ENCODE results near the gene XPC. TPM values are rescaled to one million over a fixed set of nuclear protein-coding genes. Genes with fewer than 3 reads are reported as not detected.
A peak's percentile ranks its signal among the peaks of the same experiment; 100 is the strongest.

The XPC gene
- polyA plus RNA-seq, 4 donors = 38.3 to 52.9 (median 49.3) TPM

DNA sequence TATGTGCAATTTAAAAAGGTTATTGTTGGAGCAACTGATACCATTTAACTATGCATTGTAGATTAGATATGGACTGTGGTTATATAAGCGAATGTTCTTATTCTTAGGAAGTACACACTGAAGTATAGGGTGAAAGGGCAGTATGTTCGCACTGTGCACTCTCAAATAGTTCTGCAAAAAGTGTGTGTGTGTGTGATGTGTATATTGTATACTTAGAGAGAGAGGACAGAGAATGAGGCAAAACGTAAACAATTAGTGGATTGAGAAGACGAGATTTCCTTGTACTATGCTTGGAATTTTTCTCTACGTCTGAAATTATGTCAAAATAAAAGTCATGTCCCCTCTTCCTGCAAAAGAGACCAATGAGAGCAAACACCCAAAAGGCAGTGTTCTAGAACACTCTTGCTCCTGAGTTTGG is 30.6 kb upstream of the XPC start:
- DNase-seq (ENCODE audit: low read depth in 4 of 4, low spot score in 3 of 4) = no peak

DNA sequence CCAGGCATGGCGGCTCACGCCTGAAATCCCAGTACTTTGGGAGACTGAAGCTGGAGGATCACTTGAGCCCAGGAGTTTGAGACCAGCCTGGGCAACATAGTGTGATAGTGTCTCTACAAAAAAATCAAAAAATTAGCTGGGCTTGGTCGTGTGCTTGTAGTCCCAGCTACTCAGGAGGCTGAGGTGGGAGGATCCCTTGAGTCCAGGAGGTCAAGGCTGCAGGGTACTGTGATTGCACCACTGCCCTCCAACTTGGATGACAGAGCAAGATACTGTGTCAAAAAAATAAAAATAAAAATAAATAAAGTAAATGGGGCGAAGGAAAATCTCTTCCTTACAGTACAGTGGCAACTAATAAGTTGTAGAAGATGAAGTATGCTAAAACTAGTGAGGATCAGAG is 29.8 kb upstream of the XPC start:
- no peak for DNase-seq (ENCODE audit: low read depth in 4 of 4, low spot score in 3 of 4)

DNA sequence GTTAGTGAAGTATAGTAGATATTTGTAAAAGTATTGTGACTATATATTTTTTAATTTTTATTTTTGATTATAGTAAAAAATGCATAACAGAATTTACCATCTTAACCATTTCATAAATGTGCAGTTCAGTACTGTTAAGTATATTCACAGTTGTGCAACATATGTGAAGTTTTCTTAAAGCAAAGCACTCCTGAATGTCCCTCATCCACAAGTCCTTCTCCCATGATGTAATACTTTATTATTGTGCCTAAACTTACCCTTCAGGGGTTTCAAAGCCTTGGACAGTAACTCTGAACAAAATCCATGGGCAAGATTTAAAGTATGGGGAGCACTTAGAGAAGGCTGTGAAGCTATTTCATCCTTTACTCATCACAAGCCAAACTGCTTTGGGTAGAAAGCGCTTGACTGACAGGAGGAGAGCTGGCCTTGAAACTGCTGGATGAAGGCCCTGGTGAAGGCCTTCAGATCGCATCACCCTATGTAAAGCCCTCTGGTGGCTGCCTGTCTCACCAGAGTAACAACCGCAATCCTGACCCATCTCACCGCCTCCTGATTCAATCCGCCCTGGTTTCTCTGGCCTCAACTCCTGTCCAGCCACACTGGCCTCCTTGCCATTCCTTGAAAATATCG is 28.3 kb upstream of the XPC start:
- no peak for DNase-seq (ENCODE audit: low read depth in 4 of 4, low spot score in 3 of 4)

DNA sequence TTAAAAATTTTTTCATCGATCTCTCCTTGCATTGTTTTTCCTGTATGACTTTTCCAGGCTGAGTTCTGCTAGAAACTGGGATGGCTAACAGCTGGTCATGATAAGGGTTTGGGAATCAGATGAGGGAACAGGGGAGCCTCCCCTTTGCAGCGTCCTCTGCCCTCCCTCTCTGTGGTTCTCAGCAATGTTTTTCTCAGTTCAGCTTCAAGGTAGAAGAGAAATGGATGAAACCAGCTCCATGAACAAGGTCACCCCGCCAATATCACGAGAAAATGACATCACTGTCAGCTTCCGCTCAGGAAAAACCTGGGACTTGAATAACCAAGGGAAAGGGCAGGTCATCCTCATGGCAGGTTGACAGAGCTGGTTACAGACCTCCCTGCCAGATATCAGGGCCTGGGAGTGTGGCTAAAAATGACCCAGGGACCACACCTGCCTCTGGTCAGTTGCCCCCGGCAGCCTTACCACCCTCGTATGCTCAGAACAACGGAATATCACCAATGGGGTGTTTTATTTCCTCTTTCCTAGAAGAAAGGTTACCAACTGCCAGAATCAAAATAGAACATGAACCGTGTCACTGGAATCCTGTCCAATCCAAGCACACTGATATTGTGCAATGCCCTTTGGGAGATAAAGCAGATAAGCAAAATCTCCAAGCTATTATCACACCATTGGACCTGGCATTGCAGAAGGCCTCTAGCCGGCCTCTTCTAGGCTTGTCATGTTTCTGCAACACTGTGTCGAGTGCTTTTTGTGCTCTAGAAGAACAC is 26.3 kb upstream of the XPC start:
- DNase-seq (ENCODE audit: low read depth in 4 of 4, low spot score in 3 of 4) = no peak

DNA sequence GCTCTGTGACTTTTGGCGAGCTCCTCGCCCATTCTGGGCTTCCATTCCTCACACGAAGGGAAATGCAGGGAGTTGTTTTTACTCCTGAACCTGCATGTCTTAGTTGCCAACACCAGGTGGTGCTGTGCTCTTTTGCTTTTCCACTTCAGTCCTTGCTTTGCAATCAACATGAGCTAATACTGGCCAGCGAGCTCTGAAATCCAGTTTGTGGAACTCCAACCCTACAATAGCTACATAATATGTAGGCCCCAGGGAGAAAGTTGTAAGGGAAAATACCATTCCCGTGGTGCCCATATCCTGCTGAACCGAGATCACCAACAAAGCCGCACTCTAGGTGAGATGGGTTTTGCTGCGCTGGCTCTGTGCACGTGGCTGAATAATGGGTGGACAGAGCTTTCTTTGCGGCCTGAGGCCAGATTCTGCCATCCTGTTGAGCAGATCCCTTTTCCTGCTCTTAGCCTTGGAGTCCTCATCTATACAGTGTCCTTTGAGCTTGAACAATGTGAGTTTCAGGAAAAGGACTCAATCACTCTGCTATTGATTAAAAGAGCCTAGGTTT is 25.2 kb upstream of the XPC start:
- DNase-seq (ENCODE audit: low read depth in 4 of 4, low spot score in 3 of 4) = peak in 3 of 4 donors; percentile 63 to 74 (median 69)

DNA sequence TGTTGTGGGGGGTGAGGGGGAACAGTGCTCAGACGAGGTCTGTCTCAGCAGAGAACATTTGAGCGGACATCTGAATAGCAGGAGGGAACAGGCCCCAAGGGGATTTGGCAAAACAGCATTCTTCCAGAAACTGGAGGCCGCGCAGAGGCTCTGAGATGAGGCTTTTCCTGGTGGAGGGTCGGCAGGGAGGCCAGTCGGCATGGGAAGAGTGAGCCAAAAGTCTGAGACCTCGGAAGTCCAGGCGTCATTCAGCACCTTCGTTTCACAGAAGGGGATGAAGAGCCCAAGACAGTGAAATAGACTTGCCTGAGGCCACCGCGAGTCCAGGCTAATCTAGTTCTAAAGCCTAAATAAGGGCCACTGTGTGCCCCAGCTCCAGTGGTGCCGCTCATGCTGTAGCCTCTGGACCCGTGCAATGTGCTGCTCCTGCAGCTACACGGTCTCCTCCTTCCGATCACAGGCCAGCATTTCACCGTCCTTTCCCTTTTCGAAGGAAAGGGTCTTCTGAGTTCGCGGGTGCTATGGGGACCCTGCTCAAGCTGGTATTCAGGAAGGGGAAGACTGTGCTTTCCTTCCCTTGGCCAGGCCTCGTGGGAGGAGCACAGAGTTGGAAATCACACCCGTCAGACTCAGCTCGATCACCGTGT is 24.6 kb upstream of the XPC start:
- no peak for DNase-seq (ENCODE audit: low read depth in 4 of 4, low spot score in 3 of 4)

DNA sequence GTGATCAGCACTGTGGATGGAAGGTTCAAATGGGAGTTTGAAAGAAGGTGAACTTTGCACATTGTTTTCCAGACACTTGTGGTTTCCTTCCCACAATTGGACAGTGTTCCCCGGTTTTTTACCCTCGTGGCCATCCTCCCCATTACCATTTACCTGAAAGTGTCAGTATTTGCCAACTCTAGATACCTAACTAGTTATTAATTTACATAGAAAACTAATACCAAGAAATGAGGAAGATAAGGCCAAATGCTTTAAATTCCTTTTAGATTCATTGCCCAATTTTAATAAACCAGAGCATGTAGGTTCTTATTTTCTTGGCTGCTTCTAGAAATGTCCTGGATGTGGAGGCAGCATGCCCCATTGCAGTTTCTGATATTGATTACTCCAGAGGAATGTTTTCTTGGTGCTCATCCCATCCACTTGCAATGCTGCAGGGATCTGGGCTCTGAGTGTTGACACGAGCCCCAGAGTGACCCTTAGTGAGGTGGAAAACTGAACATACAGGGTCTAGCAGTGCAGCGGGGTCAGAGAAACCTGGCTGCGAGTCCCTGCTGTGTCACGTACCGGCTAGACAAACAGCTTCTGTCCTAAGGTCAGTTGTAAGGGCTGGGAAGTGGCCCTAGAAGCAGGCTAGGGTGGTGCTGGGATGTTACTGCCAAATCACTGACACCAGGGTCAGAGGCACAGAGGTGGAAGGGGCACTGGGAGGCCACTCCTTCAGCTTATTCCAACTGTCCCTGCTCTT is 23.7 kb upstream of the XPC start:
- no peak for DNase-seq (ENCODE audit: low read depth in 4 of 4, low spot score in 3 of 4)

- DNase-seq (ENCODE audit: low read depth in 4 of 4, low spot score in 3 of 4) = no peak
Observed at GRCh38 chr3:14200841-14201240, 22.4 kb upstream of the XPC start.

DNA sequence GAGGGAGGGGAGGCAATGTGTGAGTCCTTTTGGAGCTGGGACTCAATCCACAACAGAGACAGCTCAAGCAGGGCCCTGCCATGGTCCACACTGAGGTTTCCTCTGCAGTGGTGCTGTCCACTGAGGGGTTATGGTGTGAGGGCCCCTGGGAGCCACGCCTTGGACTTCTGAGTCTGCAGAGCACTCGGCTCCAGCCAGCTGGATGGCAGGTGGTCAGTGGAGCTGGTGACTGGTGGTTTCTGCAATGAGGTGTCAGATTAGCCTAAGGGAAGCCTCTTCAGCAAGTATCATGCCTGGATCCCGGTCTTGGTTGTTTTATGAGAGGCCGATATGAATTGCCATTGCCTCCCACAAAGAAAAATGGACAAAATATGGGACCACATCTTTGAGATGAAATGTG is 21.9 kb upstream of the XPC start:
- DNase-seq (ENCODE audit: low read depth in 4 of 4, low spot score in 3 of 4) = no peak

GRCh38 chr3:14199641-14200040 is 21.2 kb upstream of the XPC start:
- no peak for DNase-seq (ENCODE audit: low read depth in 4 of 4, low spot score in 3 of 4)

- no peak for DNase-seq (ENCODE audit: low read depth in 4 of 4, low spot score in 3 of 4)
Observed at GRCh38 chr3:14194865-14195264, 16.5 kb upstream of the XPC start.

DNA sequence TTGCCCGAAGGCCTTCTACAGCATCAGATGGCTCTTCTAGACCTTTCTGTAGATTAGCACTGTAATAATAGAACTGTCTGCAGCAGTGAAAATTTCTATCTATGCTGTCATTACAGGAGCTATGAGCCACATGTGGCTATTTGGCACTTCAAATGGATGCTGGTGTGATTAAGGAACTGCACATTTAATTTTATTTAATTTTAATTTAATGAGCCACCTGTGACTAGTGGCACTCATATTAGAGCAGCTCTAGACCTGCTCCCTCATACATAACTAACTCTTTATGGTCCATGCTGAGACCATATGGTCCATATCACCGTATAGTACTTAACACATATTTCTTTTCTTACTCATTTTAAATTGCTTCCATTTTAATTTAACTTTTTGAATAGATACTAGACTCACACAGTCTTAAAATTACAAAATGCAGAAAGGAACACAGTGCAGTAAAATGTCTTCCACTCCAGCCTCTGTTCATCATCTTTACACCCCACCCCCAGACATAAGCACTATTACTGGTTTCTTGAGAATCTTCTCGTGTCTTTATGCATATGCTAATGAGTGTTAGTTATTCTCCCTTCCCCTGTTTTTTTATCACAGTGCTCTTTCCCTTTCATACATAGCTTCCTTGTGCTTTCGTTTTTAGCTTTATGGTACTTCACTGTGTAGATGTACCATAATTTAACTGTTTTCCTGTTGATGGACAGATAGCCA is 9.8 kb upstream of the XPC start:
- no peak for DNase-seq (ENCODE audit: low read depth in 4 of 4, low spot score in 3 of 4)

GRCh38 chr3:14186854-14187458 is 8.6 kb upstream of the XPC start:
- DNase-seq (ENCODE audit: low read depth in 4 of 4, low spot score in 3 of 4) = no peak

DNA sequence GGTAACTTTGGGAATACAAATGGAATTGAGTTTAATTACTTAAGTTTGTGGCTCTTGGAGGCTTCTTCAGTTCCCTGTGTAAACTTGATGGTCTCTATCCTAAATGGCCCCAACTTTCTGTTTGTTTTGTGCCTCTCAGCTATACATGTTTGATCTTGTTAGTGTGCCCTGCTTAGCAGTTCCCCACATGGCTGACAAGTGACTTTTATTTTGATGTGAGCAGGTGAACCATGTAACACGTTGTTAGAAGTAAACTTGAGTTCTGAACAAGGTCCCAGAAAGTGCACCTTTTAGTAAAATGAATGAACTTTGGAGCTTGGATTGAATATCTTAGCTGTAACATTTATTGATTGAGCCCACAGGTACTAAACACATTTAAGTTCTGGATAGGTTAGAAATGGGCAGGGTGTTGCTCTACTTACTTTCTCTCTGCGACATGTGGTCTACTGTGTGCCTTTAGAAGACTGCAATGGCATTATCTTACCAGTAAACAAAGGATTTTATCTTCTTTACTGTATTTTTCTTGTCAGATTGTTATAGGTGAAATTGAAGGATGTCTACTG is 4.7 kb upstream of the XPC start:
- DNase-seq (ENCODE audit: low read depth in 4 of 4, low spot score in 3 of 4) = no peak

- DNase-seq (ENCODE audit: low read depth in 4 of 4, low spot score in 3 of 4) = no peak
Observed at GRCh38 chr3:14181253-14181652, 2.9 kb upstream of the XPC start.

DNA sequence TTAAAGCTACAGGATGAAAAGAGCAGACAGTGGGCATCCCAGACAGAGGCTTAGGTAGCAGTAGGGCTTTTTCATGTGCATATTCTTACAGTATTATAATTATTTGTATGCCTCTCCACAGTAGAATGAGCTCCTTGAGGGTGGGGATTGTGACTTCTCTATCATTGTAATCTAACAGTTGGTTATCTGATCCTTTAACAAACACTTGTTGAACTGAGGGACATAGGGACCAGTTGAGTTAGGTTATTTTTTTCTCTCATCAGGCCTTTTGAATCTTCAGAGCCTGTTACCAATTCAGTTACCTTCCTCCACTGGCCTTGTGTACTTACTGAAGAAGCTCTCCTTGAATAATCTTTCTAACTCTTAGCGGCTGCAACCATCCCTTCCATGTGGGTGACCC is 1.4 kb upstream of the XPC start:
- no peak for DNase-seq (ENCODE audit: low read depth in 4 of 4, low spot score in 3 of 4)

DNA sequence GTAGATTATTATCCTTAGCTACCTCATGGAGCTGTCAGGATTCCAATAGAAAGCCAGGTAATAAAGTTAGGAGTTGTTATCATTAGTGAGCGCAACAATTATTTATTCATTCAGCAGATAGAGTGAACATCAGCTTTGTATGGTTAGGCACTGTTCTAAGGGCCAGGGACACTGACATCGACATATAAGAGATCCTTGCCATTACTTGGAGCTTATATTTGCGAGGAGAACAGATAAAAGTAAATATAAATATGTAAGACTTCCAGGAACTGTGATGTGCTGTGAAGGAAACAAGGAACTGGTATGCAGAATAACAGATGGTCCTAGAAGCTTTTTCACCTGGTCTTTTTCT is 689 bp upstream of the XPC start:
- no peak for DNase-seq (ENCODE audit: low read depth in 4 of 4, low spot score in 3 of 4)

DNA sequence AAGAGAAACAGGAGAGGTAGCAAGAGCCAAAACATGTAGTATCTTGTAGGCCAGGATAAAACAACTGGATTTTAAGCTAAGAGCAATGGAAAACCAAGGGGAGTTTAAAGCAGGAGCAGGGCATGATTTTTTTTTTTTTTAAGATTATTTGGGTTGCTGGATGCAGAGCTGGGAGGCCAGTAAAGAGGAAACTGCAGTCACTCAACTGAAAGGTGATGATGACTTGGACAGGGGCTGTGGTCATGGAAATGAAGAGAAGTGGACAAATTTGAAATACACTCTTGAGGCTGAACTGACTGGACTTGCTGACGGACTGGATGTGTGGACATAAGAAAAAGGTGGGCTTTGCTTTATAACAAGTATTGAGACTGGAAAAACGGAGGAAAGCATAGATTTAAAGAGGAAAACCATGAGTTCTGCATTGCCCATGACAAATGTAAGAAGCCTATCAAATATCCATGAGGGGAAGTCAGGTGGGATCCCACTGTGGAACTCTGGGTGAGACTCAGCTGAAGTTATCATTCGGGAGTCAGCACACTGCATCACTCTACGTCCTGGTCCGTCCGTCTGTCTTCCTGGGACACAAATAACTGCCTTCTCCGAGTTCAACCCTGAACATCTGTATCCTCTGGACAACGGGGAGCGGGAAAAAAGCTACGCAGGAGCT is 688 bp downstream of the XPC start:
- peak in 1 of 4 donors; percentile 25 for DNase-seq (ENCODE audit: low read depth in 4 of 4, low spot score in 3 of 4)

GRCh38 chr3:14175383-14176037 is 2.9 kb downstream of the XPC start:
- no peak for DNase-seq (ENCODE audit: low read depth in 4 of 4, low spot score in 3 of 4)
